Measurements from ENCODE around the gene MRTFA.

Gene MRTFA

DNA sequence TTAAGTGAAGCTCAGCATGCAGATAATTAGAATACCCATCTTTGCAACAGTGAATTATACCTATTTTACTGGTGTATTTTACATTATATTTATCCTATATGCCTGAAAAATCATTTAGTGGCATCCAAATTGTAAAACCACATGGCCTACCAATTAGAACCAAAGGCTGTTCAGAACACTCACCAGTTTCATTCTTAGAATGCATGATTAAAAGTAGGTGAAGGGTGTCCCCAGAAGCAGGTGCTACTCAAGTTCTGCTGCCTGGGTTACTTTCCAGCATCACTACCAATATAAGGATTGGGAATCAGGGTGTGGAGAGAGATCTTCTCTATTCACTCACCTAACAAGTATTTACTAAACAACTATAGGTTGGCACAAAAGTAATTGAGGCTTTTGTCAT is 162.8 kb downstream of the MRTFA start:
- Histone ChIP-seq H3K9me3 (ENCODE audit: control insufficient read depth, low read length) (no peaks in the 10 kb centered on the region), H3K27me3 (ENCODE audit: control insufficient read depth, insufficient read depth, low read length, poor library complexity, severe bottlenecking) (no peaks in the 10 kb centered on the region), H3K27ac (ENCODE audit: insufficient read depth, low read depth, low read length, poor library complexity, severe bottlenecking) (no peak overlapping the region), H3K36me3 (ENCODE audit: control insufficient read depth, insufficient read depth, low read length) (no peaks in the 10 kb centered on the region), H3K4me3 (ENCODE audit: insufficient read depth, low read depth, low read length) (no peak overlapping the region), H3K4me1 (ENCODE audit: control insufficient read depth, insufficient read depth, low read length) (no peaks in the 10 kb centered on the region)

GRCh38 chr22:40472579-40472978 is 163.9 kb downstream of the MRTFA start:
- Histone ChIP-seq H3K27ac (ENCODE audit: insufficient read depth, low read depth, low read length, poor library complexity, severe bottlenecking) (no peak overlapping the region), H3K4me1 (ENCODE audit: control insufficient read depth, insufficient read depth, low read length) (no peaks in the 10 kb centered on the region), H3K9me3 (ENCODE audit: control insufficient read depth, low read length) (no peaks in the 10 kb centered on the region), H3K36me3 (ENCODE audit: control insufficient read depth, insufficient read depth, low read length) (no peaks in the 10 kb centered on the region), H3K4me3 (ENCODE audit: insufficient read depth, low read depth, low read length) (no peak overlapping the region), H3K27me3 (ENCODE audit: control insufficient read depth, insufficient read depth, low read length, poor library complexity, severe bottlenecking) (no peaks in the 10 kb centered on the region)
- 94 to 97% methylated on average over 1 of the region's 1 CpG for whole genome bisulfite sequencing, 2 experiments

DNA sequence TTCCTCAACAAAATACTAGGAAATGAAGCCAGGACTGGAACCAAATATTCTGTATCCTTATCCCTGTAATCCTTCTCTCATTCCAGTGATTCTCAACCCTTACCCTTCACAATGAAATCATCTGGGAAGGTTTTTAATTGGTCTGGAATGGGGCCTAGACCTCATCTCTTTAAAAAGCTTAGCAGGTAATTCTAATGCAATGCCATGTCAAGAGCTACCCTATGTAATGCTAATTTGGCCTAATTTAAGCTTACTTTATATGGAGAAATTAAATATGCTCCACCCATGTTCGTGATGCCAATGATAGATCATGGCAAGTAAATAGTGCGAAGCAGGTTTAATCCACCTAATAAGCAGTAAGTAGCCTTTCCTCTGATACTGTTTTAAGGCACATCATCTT is 164.5 kb downstream of the MRTFA start:
- no peaks in the 10 kb centered on the region for H3K36me3 ChIP-seq (ENCODE audit: control insufficient read depth, insufficient read depth, low read length)
- no peaks in the 10 kb centered on the region for H3K9me3 ChIP-seq (ENCODE audit: control insufficient read depth, low read length)
- H3K4me1 ChIP-seq (ENCODE audit: control insufficient read depth, insufficient read depth, low read length) = no peaks in the 10 kb centered on the region
- H3K27me3 ChIP-seq (ENCODE audit: control insufficient read depth, insufficient read depth, low read length, poor library complexity, severe bottlenecking) = no peaks in the 10 kb centered on the region
- no peak overlapping the region for H3K27ac ChIP-seq (ENCODE audit: insufficient read depth, low read depth, low read length, poor library complexity, severe bottlenecking)
- WGBS, 2 experiments = 72 to 75% methylated on average over 2 of the region's 2 CpGs
- no peak overlapping the region for H3K4me3 ChIP-seq (ENCODE audit: insufficient read depth, low read depth, low read length)

DNA sequence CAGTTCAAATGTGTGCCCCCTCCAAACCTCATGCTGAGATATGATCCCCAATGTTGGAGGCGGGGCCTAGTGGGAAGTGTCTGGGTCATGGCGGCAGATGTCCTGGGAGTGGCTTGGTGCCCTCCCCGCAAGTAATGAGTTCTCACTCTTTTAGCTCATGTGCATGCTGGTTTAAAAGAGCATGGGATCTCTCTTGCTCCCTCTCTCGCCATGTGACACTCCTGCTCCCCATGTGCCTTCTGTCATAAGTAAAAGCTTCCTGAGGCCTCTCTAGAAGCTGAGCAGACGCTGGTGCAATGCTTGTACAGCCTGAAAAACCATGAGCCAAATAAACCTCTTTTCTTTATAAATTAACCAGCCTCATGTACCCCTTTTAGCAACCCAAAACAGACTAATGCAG is 167.3 kb downstream of the MRTFA start:
- Histone ChIP-seq H3K27me3 (ENCODE audit: control insufficient read depth, insufficient read depth, low read length, poor library complexity, severe bottlenecking) (no peaks in the 10 kb centered on the region), H3K4me1 (ENCODE audit: control insufficient read depth, insufficient read depth, low read length) (no peaks in the 10 kb centered on the region), H3K36me3 (ENCODE audit: control insufficient read depth, insufficient read depth, low read length) (no peaks in the 10 kb centered on the region), H3K9me3 (ENCODE audit: control insufficient read depth, low read length) (no peaks in the 10 kb centered on the region), H3K4me3 (ENCODE audit: insufficient read depth, low read depth, low read length) (no peak overlapping the region), H3K27ac (ENCODE audit: insufficient read depth, low read depth, low read length, poor library complexity, severe bottlenecking) (no peak overlapping the region)
- WGBS, 2 experiments = 88 to 89% methylated on average over 5 of the region's 5 CpGs

DNA sequence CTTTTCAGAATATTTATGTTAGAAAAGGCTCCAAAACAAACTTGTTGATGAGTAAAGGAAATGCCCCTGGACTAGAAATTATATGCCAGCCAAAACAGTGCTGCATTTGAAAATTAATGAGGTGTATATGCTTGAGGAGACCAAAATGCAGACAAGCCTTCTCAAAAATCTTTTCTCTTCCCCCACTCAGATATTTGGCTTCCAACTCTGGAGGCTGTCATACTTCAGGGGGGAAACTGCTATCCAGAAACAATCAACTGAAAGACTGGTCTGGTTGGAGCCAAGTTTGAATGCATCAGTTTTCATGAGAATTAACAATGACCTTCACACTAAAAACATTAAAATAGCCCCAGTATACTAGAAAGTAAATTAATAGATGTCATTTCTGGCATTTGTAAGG is 167.9 kb downstream of the MRTFA start:
- Histone ChIP-seq H3K9me3 (ENCODE audit: control insufficient read depth, low read length) (no peaks in the 10 kb centered on the region), H3K4me3 (ENCODE audit: insufficient read depth, low read depth, low read length) (no peak overlapping the region), H3K4me1 (ENCODE audit: control insufficient read depth, insufficient read depth, low read length) (no peaks in the 10 kb centered on the region), H3K27me3 (ENCODE audit: control insufficient read depth, insufficient read depth, low read length, poor library complexity, severe bottlenecking) (no peaks in the 10 kb centered on the region), H3K36me3 (ENCODE audit: control insufficient read depth, insufficient read depth, low read length) (no peaks in the 10 kb centered on the region), H3K27ac (ENCODE audit: insufficient read depth, low read depth, low read length, poor library complexity, severe bottlenecking) (no peak overlapping the region)

- H3K27me3 ChIP-seq (ENCODE audit: control insufficient read depth, insufficient read depth, low read length, poor library complexity, severe bottlenecking) = no peaks in the 10 kb centered on the region
- WGBS, 2 experiments = 77 to 89% methylated on average over 1 of the region's 1 CpG
- H3K4me1 ChIP-seq (ENCODE audit: control insufficient read depth, insufficient read depth, low read length) = no peaks in the 10 kb centered on the region
- no peak overlapping the region for H3K27ac ChIP-seq (ENCODE audit: insufficient read depth, low read depth, low read length, poor library complexity, severe bottlenecking)
- H3K9me3 ChIP-seq (ENCODE audit: control insufficient read depth, low read length) = no peaks in the 10 kb centered on the region
- no peaks in the 10 kb centered on the region for H3K36me3 ChIP-seq (ENCODE audit: control insufficient read depth, insufficient read depth, low read length)
- no peak overlapping the region for H3K4me3 ChIP-seq (ENCODE audit: insufficient read depth, low read depth, low read length)
These were observed 169.5 kb downstream of the MRTFA start for GRCh38 chr22:40466976-40467375.

GRCh38 chr22:40463683-40464082 is 172.8 kb downstream of the MRTFA start:
- Histone ChIP-seq H3K4me3 (ENCODE audit: insufficient read depth, low read depth, low read length) (no peak overlapping the region), H3K27ac (ENCODE audit: insufficient read depth, low read depth, low read length, poor library complexity, severe bottlenecking) (no peak overlapping the region), H3K36me3 (ENCODE audit: control insufficient read depth, insufficient read depth, low read length) (no peaks in the 10 kb centered on the region), H3K27me3 (ENCODE audit: control insufficient read depth, insufficient read depth, low read length, poor library complexity, severe bottlenecking) (no peaks in the 10 kb centered on the region), H3K4me1 (ENCODE audit: control insufficient read depth, insufficient read depth, low read length) (no peaks in the 10 kb centered on the region), H3K9me3 (ENCODE audit: control insufficient read depth, low read length) (no peaks in the 10 kb centered on the region)
- whole genome bisulfite sequencing, 2 experiments = 94 to 96% methylated on average over 5 of the region's 5 CpGs

- WGBS, 2 experiments = 93 to 95% methylated on average over 13 of the region's 13 CpGs
- Histone ChIP-seq H3K36me3 (ENCODE audit: control insufficient read depth, insufficient read depth, low read length) (no peaks in the 10 kb centered on the region), H3K9me3 (ENCODE audit: control insufficient read depth, low read length) (no peaks in the 10 kb centered on the region), H3K4me1 (ENCODE audit: control insufficient read depth, insufficient read depth, low read length) (no peaks in the 10 kb centered on the region), H3K27me3 (ENCODE audit: control insufficient read depth, insufficient read depth, low read length, poor library complexity, severe bottlenecking) (no peaks in the 10 kb centered on the region), H3K4me3 (ENCODE audit: insufficient read depth, low read depth, low read length) (no peak overlapping the region), H3K27ac (ENCODE audit: insufficient read depth, low read depth, low read length, poor library complexity, severe bottlenecking) (no peak overlapping the region)
These were observed 173.4 kb downstream of the MRTFA start for GRCh38 chr22:40463017-40463631.

- no peaks in the 10 kb centered on the region for H3K4me1 ChIP-seq (ENCODE audit: control insufficient read depth, insufficient read depth, low read length)
- no peak overlapping the region for H3K27ac ChIP-seq (ENCODE audit: insufficient read depth, low read depth, low read length, poor library complexity, severe bottlenecking)
- no peaks in the 10 kb centered on the region for H3K36me3 ChIP-seq (ENCODE audit: control insufficient read depth, insufficient read depth, low read length)
- no peak overlapping the region for H3K4me3 ChIP-seq (ENCODE audit: insufficient read depth, low read depth, low read length)
- H3K27me3 ChIP-seq (ENCODE audit: control insufficient read depth, insufficient read depth, low read length, poor library complexity, severe bottlenecking) = no peaks in the 10 kb centered on the region
- no peaks in the 10 kb centered on the region for H3K9me3 ChIP-seq (ENCODE audit: control insufficient read depth, low read length)
- 96% methylated on average over 7 of the region's 7 CpGs for WGBS, 2 experiments
These were observed 174.1 kb downstream of the MRTFA start for GRCh38 chr22:40462195-40462984.

GRCh38 chr22:40453671-40454070 is 182.8 kb downstream of the MRTFA start:
- H3K4me3 ChIP-seq (ENCODE audit: insufficient read depth, low read depth, low read length) = no peak overlapping the region
- H3K27ac ChIP-seq (ENCODE audit: insufficient read depth, low read depth, low read length, poor library complexity, severe bottlenecking) = no peak overlapping the region
- no peaks in the 10 kb centered on the region for H3K27me3 ChIP-seq (ENCODE audit: control insufficient read depth, insufficient read depth, low read length, poor library complexity, severe bottlenecking)
- no peaks in the 10 kb centered on the region for H3K9me3 ChIP-seq (ENCODE audit: control insufficient read depth, low read length)
- no peaks in the 10 kb centered on the region for H3K4me1 ChIP-seq (ENCODE audit: control insufficient read depth, insufficient read depth, low read length)
- no peaks in the 10 kb centered on the region for H3K36me3 ChIP-seq (ENCODE audit: control insufficient read depth, insufficient read depth, low read length)

Measured in ectodermal cell (in vitro differentiated cells).